Neural cell (in vitro differentiated cells): Measurements from ENCODE around the gene UCKL1. TPM values are rescaled to one million over a fixed set of nuclear protein-coding genes. Genes with fewer than 3 reads are reported as not detected.

ENCODE experiments used
- H2AFZ ChIP-seq: fragments of 200-600, 300-800 bp; sonication (generic), shearing (Covaris generic); 2 replicates; pipeline ENCODE4 v1.6.0; 2014; ENCODE audit warnings: low read depth, mild to moderate bottlenecking, antibody characterized with exemption, low read length, moderate library complexity
- H3F3A ChIP-seq: fragments of 200-600 bp; shearing (Covaris generic); 2 replicates; pipeline ENCODE4 v1.6.1; 2016; ENCODE audit warnings: mild to moderate bottlenecking, moderate library complexity, mixed read lengths, antibody characterized with exemption, low read length; ENCODE audit not compliant: insufficient read depth, poor library complexity, severe bottlenecking
- H3K27ac ChIP-seq: fragments of 200-600, 300-800 bp; sonication (generic), shearing (Covaris generic); 2 replicates; pipeline ENCODE4 v1.5.1; 2014; ENCODE audit warnings: mild to moderate bottlenecking, low read length, moderate library complexity
- H3K27me3 ChIP-seq: fragments of 300-800, 200-600 bp; sonication (generic), shearing (Covaris generic); 2 replicates; pipeline ENCODE4 v1.6.0; 2014; ENCODE audit warnings: mild to moderate bottlenecking, low read depth, low read length, moderate library complexity; ENCODE audit not compliant: insufficient read depth
- H3K36me3 ChIP-seq: fragments of 300-800, 200-600 bp; sonication (generic), shearing (Covaris generic); 2 replicates; pipeline ENCODE4 v1.5.1; 2014; ENCODE audit warnings: mild to moderate bottlenecking, antibody characterized with exemption, low read length, moderate library complexity; ENCODE audit not compliant: insufficient read depth
- H3K4me2 ChIP-seq: fragments of 300-800, 200-600 bp; sonication (generic), shearing (Covaris generic); 2 replicates; pipeline ENCODE4 v1.6.0; 2014; ENCODE audit warnings: mild to moderate bottlenecking, low read length
- H3K4me3 ChIP-seq: fragments of 300-800, 200-600 bp; sonication (generic), shearing (Covaris generic); 2 replicates; pipeline ENCODE4 v1.5.1; 2014; ENCODE audit warnings: mild to moderate bottlenecking, low read length, moderate library complexity
- H3K79me2 ChIP-seq: fragments of 200-600 bp; shearing (Covaris generic); replicated peaks from 2 replicates; pipeline ENCODE4 v1.6.0; 2014; ENCODE audit warnings: mild to moderate bottlenecking, low read length, moderate library complexity; ENCODE audit not compliant: insufficient read depth
- H3K9ac ChIP-seq: fragments of 300-800, 200-600 bp; sonication (generic), shearing (Covaris generic); 2 replicates; pipeline ENCODE4 v1.6.1; 2016; ENCODE audit warnings: mild to moderate bottlenecking, low read length, mixed read lengths
- H3K9me2 ChIP-seq: fragments of 200-600 bp; shearing (Covaris generic); 2 replicates; pipeline ENCODE4 v1.6.1; 2016; ENCODE audit warnings: mild to moderate bottlenecking, low read length, mixed read lengths; ENCODE audit not compliant: insufficient read depth
- H3K9me3 ChIP-seq: fragments of 200-600, 300-800 bp; sonication (generic), shearing (Covaris generic); 2 replicates; pipeline ENCODE4 v1.6.1; 2016; ENCODE audit warnings: mild to moderate bottlenecking, mixed run types, low read length, moderate library complexity, mixed read lengths
- H4K20me1 ChIP-seq: fragments of 200-600 bp; shearing (Covaris generic); 2 replicates; pipeline ENCODE4 v1.6.1; 2016; ENCODE audit warnings: mild to moderate bottlenecking, mixed run types; ENCODE audit not compliant: insufficient read depth
- EP300 ChIP-seq: fragments of 450-650 bp; conservative IDR thresholded peaks from 2 replicates; pipeline ENCODE4 v1.6.1; 2014; ENCODE audit warnings: antibody characterized with exemption, mild to moderate bottlenecking, moderate library complexity; ENCODE audit not compliant: poor library complexity, severe bottlenecking
- EZH2 ChIP-seq: fragments of 200-600, 300-800 bp; shearing (Covaris generic), sonication (generic); IDR thresholded peaks from 2 replicates; pipeline ENCODE4 v1.6.1; 2014; ENCODE audit warnings: antibody characterized with exemption, low read length, borderline replicate concordance, mild to moderate bottlenecking; ENCODE audit not compliant: insufficient read depth, poor library complexity, severe bottlenecking
- MXI1 ChIP-seq: fragments of 450-650 bp; conservative IDR thresholded peaks from 2 replicates; pipeline ENCODE4 v1.6.1; 2014; ENCODE audit warnings: antibody characterized with exemption, mild to moderate bottlenecking; ENCODE audit not compliant: poor library complexity, severe bottlenecking
- POLR2AphosphoS5 ChIP-seq: IDR thresholded peaks from 2 replicates; pipeline ENCODE4 v1.6.1; 2012
- RAD21 ChIP-seq: fragments of 450-650 bp; conservative IDR thresholded peaks from 2 replicates; pipeline ENCODE4 v1.6.1; 2014; ENCODE audit warnings: antibody characterized with exemption, mild to moderate bottlenecking, moderate library complexity
- REST ChIP-seq: IDR thresholded peaks from 2 replicates; pipeline ENCODE4 v1.6.1; 2012; ENCODE audit warnings: borderline replicate concordance
- SMC3 ChIP-seq: fragments of 450-650 bp; conservative IDR thresholded peaks from 2 replicates; pipeline ENCODE4 v1.6.1; 2014; ENCODE audit warnings: antibody characterized with exemption, mild to moderate bottlenecking, moderate library complexity; ENCODE audit not compliant: poor library complexity
- TAF1 ChIP-seq: IDR thresholded peaks from 2 replicates; pipeline ENCODE4 v1.6.1; 2012; ENCODE audit warnings: low read depth
- polyA plus RNA-seq: library from polyadenylated mRNA; depleted of rRNA; stranded (reverse); fragments of >200 nt; gene quantifications from 2 replicates; pipeline ENCODE4 v1.2.3, GENCODE V29; 2014
- TF ChIP-seq, protein P1 (sequence below): fragments of 450-650 bp; IDR thresholded peaks from 2 replicates; pipeline ENCODE4 v1.5.1; 2014; ENCODE audit warnings: antibody characterized with exemption, mild to moderate bottlenecking, moderate library complexity; ENCODE audit not compliant: poor library complexity, severe bottlenecking

The UCKL1 gene
- polyA plus RNA-seq, 1 donor from 2014 or later: 58.9 TPM

GRCh38 chr20:63937596-63937995 is 18.6 kb downstream of the UCKL1 start (continued):
- TF ChIP-seq TAF1: no peak

DNA sequence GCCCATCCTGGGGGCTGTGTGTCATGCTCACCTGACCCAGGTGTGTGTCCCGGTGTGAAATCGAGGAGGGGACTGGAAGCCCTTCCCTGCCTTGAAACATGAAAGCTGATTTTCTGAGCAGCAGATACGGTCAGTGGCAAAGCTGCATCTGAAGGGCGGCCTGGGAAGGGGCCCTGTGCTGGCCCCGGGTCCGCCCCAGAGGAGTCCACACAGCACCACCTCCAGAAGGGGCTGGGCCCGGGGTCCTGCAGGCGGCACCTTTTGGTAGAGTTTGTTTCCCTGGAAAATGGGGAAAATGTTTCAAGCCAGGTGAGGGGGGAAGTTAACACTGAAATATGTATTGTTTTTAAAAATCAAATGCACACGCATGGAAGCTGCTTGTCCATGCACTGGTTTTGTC is 20.8 kb downstream of the UCKL1 start:
- Histone ChIP-seq H3K4me3 (no peak overlapping the region), H4K20me1 (no peaks in the 10 kb centered on the region), H3F3A (no peaks in the 10 kb centered on the region), H3K36me3 (peaks cover 3% of the 10 kb centered on the region), H3K9me2 (no peaks in the 10 kb centered on the region), H2AFZ (no peak overlapping the region), H3K9ac (no peak overlapping the region), H3K4me2 (no peak overlapping the region), H3K9me3 (no peaks in the 10 kb centered on the region), H3K27ac (no peak overlapping the region), H3K79me2 (no peaks in the 10 kb centered on the region), H3K27me3 (no peaks in the 10 kb centered on the region)
- no peak for TF ChIP-seq TAF1
- no peak for TF ChIP-seq EZH2
- no peak for TF ChIP-seq MXI1
- TF ChIP-seq, protein P1, sequence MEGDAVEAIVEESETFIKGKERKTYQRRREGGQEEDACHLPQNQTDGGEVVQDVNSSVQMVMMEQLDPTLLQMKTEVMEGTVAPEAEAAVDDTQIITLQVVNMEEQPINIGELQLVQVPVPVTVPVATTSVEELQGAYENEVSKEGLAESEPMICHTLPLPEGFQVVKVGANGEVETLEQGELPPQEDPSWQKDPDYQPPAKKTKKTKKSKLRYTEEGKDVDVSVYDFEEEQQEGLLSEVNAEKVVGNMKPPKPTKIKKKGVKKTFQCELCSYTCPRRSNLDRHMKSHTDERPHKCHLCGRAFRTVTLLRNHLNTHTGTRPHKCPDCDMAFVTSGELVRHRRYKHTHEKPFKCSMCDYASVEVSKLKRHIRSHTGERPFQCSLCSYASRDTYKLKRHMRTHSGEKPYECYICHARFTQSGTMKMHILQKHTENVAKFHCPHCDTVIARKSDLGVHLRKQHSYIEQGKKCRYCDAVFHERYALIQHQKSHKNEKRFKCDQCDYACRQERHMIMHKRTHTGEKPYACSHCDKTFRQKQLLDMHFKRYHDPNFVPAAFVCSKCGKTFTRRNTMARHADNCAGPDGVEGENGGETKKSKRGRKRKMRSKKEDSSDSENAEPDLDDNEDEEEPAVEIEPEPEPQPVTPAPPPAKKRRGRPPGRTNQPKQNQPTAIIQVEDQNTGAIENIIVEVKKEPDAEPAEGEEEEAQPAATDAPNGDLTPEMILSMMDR: no peak
- no peak for TF ChIP-seq RAD21
- TF ChIP-seq SMC3: no peak
- TF ChIP-seq EP300: no peak
- no peak for TF ChIP-seq REST
- TF ChIP-seq POLR2AphosphoS5: no peak

- no peak overlapping the region for H3K9ac ChIP-seq
- H3K79me2 ChIP-seq: no peaks in the 10 kb centered on the region
- H2AFZ ChIP-seq: no peak overlapping the region
- TF ChIP-seq EP300: no peak
- TF ChIP-seq, protein P1: no peak
- no peak for TF ChIP-seq TAF1
- no peak for TF ChIP-seq SMC3
- TF ChIP-seq REST: no peak
- no peak for TF ChIP-seq RAD21
- no peak for TF ChIP-seq MXI1
- no peak for TF ChIP-seq EZH2
- TF ChIP-seq POLR2AphosphoS5: no peak
- H3K9me3 ChIP-seq: no peaks in the 10 kb centered on the region
- H3K27me3 ChIP-seq: no peaks in the 10 kb centered on the region
- H3K36me3 ChIP-seq: peaks cover 3% of the 10 kb centered on the region
- H3K4me2 ChIP-seq: no peak overlapping the region
- H4K20me1 ChIP-seq: no peaks in the 10 kb centered on the region
- no peaks in the 10 kb centered on the region for H3K9me2 ChIP-seq
- H3K27ac ChIP-seq: no peak overlapping the region
- no peaks in the 10 kb centered on the region for H3F3A ChIP-seq
- H3K4me3 ChIP-seq: no peak overlapping the region
These were observed 21.7 kb downstream of the UCKL1 start for GRCh38 chr20:63934271-63935068.
